H1 (cell line): ENCODE data around the gene ARHGAP26.

Source experiments
- BRCA1 ChIP-seq: IDR thresholded peaks from 2 replicates; pipeline ENCODE4 v1.6.1; 2012; ENCODE audit warnings: low read depth, low read length, improper control_type of control experiment
- CBX5 ChIP-seq: fragments of 300-800, 300-1000 bp; sonication (generic); IDR thresholded peaks from 2 replicates; pipeline ENCODE4 v1.7.1; 2016; ENCODE audit warnings: antibody characterized with exemption, low read length, low read depth
- CREB1 ChIP-seq: IDR thresholded peaks from 2 replicates; pipeline ENCODE4 v1.6.1; 2012; ENCODE audit warnings: inconsistent platforms
- EP300 ChIP-seq, 2 experiments: IDR thresholded peaks; 1 replicate in 1 of 2; 2 replicates in 1 of 2; pipeline ENCODE4 v1.6.1; 2011 to 2012; ENCODE audit warnings: low read depth in 2 of 2, low read length in 2 of 2, mild to moderate bottlenecking in 2 of 2, borderline replicate concordance in 1 of 2, inconsistent platforms in 1 of 2, moderate library complexity in 1 of 2
- EZH2 ChIP-seq: fragments of 200-600 bp; sonication (generic); IDR thresholded peaks from 2 replicates; pipeline ENCODE4 v1.7.1; 2012; ENCODE audit warnings: low read depth, mild to moderate bottlenecking, moderate library complexity, low read length, inconsistent platforms; ENCODE audit not compliant: severe bottlenecking
- GTF2F1 ChIP-seq: IDR thresholded peaks from 2 replicates; pipeline ENCODE4 v1.6.1; 2012; ENCODE audit warnings: low read depth, low read length, improper control_type of control experiment, borderline replicate concordance
- NRF1 ChIP-seq: IDR thresholded peaks from 2 replicates; pipeline ENCODE4 v1.6.1; 2011; ENCODE audit warnings: mild to moderate bottlenecking, low read depth, low read length, improper control_type of control experiment
- RAD21 ChIP-seq, 2 experiments: IDR thresholded peaks in 1 of 2; conservative IDR thresholded peaks in 1 of 2; 2 replicates each; pipeline ENCODE4 v1.6.1; 2011; ENCODE audit warnings: low read depth in 2 of 2, low read length in 2 of 2, improper control_type of control experiment in 1 of 2, inconsistent platforms in 1 of 2, mild to moderate bottlenecking in 1 of 2, moderate library complexity in 1 of 2
- RXRA ChIP-seq: IDR thresholded peaks from 2 replicates; pipeline ENCODE4 v1.6.1; 2011; ENCODE audit warnings: low read depth, mild to moderate bottlenecking, low read length, moderate library complexity; ENCODE audit not compliant: insufficient read depth
- YY1 ChIP-seq: IDR thresholded peaks from 2 replicates; pipeline ENCODE4 v1.6.1; 2011; ENCODE audit warnings: low read depth, mild to moderate bottlenecking, low read length
- TF ChIP-seq, protein P1 (sequence below), 3 experiments: IDR thresholded peaks; 1 replicate in 2 of 3; 2 replicates in 1 of 3; pipeline versions ENCODE4 v1.5.1 to v1.6.1; 2011; ENCODE audit warnings: low read length in 3 of 3, mild to moderate bottlenecking in 3 of 3, inconsistent platforms in 2 of 3, low read depth in 1 of 3, moderate library complexity in 1 of 3; ENCODE audit not compliant: insufficient read depth in 1 of 3; ENCODE audit errors: control extremely low read depth in 1 of 3

DNA sequence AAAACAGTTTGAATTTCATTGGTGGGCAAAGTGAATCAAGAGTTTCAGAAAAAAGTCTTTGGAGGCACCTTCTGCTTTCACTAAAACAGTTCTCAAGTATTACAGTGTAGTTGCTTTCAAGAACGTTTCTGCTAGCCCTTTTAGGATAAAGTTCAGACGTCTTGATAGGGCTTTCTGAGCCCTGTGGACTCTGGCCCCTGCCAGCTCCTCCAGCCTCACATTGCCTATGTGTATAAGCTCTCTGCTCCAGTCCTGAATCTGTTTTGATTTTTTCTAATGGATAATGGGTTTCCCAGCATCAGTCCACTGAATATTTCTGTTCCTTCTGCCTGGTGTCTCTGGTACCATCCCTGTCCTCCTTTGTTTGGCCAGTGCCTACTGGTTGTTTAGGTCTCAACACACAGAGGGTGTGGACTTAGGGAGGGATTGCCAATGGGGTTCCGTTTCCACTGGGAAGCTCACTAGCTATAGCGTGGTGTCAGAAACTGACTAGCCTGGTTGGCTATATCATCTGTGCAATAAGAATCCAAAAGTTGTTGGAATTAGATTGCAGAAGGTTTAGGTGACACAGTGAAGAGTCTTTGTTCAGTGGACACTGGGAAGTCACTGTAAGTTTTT is 26.4 kb downstream of the ARHGAP26 start:
- TF ChIP-seq YY1 (no peak), BRCA1 (no peak), RXRA (no peak), NRF1 (no peak), EZH2 (no peak), RAD21 (IDR thresholded peaks at IDR 0.05 in 1 of 2, conservative IDR thresholded peaks at IDR 0.05 in 1 of 2; ENCODE audit: low read depth in 2 of 2, low read length in 2 of 2) (no peak), CREB1 (no peak), EP300 (IDR thresholded peaks at IDR 0.05; ENCODE audit: borderline replicate concordance in 1 of 2, low read depth in 2 of 2, low read length in 2 of 2) (no peak), GTF2F1 (no peak), CBX5 (no peak)
- TF ChIP-seq, protein P1, sequence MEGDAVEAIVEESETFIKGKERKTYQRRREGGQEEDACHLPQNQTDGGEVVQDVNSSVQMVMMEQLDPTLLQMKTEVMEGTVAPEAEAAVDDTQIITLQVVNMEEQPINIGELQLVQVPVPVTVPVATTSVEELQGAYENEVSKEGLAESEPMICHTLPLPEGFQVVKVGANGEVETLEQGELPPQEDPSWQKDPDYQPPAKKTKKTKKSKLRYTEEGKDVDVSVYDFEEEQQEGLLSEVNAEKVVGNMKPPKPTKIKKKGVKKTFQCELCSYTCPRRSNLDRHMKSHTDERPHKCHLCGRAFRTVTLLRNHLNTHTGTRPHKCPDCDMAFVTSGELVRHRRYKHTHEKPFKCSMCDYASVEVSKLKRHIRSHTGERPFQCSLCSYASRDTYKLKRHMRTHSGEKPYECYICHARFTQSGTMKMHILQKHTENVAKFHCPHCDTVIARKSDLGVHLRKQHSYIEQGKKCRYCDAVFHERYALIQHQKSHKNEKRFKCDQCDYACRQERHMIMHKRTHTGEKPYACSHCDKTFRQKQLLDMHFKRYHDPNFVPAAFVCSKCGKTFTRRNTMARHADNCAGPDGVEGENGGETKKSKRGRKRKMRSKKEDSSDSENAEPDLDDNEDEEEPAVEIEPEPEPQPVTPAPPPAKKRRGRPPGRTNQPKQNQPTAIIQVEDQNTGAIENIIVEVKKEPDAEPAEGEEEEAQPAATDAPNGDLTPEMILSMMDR (IDR thresholded peaks at IDR 0.05; ENCODE audit: control extremely low read depth in 1 of 3, insufficient read depth in 1 of 3, low read depth in 1 of 3, low read length in 3 of 3): no peak
